Measurements from ENCODE around the gene LATS2.
"Not testable (repeated sequence)": the region's sequence is repeated elsewhere in the genome, so short reads cannot be mapped to it uniquely, and the experiment has no call there.

GRCh38 chr13:20925395-20925790 lies 136.0 kb downstream of the LATS2 start:
- TF ChIP-seq CTCF, POLR2A (IDR thresholded peaks at IDR 0.05): not testable (repeated sequence)
